Measurements from ENCODE around the gene OR51A2.

OR51A2 gene

GRCh38 chr11:4979036-4979435 is 23.5 kb upstream of the OR51A2 start:
- in situ Hi-C loops (cut with MboI; ENCODE audit: low sequenced_read_pairs, unreplicated experiment): no loop called here
- DNase-seq (ENCODE audit: low spot score): no peak
- TF ChIP-seq CTCF (IDR thresholded peaks at IDR 0.05; ENCODE audit: borderline replicate concordance, control extremely low read depth, extremely low read depth, insufficient read depth, missing control alignments): no peak

- no peak for DNase-seq (ENCODE audit: low spot score)
- no peak for TF ChIP-seq CTCF (IDR thresholded peaks at IDR 0.05; ENCODE audit: borderline replicate concordance, control extremely low read depth, extremely low read depth, insufficient read depth, missing control alignments)
- in situ Hi-C loops (cut with MboI; ENCODE audit: low sequenced_read_pairs, unreplicated experiment): no loop called here
Measured at GRCh38 chr11:4975436-4975835, 19.9 kb upstream of the OR51A2 start.

GRCh38 chr11:4962816-4963215 is 7.3 kb upstream of the OR51A2 start:
- DNase-seq (ENCODE audit: low spot score): no peak
- TF ChIP-seq CTCF (IDR thresholded peaks at IDR 0.05; ENCODE audit: borderline replicate concordance, control extremely low read depth, extremely low read depth, insufficient read depth, missing control alignments): no peak
- in situ Hi-C loops (cut with MboI; ENCODE audit: low sequenced_read_pairs, unreplicated experiment): no loop called here

GRCh38 chr11:4960877-4961276 is 5.4 kb upstream of the OR51A2 start:
- no peak for TF ChIP-seq CTCF (IDR thresholded peaks at IDR 0.05; ENCODE audit: borderline replicate concordance, control extremely low read depth, extremely low read depth, insufficient read depth, missing control alignments)
- in situ Hi-C loops (cut with MboI; ENCODE audit: low sequenced_read_pairs, unreplicated experiment): no loop called here
- no peak for DNase-seq (ENCODE audit: low spot score)

GRCh38 chr11:4957396-4957795 is 1.9 kb upstream of the OR51A2 start:
- TF ChIP-seq CTCF (IDR thresholded peaks at IDR 0.05; ENCODE audit: borderline replicate concordance, control extremely low read depth, extremely low read depth, insufficient read depth, missing control alignments): no peak
- DNase-seq (ENCODE audit: low spot score): no peak
- in situ Hi-C loops (cut with MboI; ENCODE audit: low sequenced_read_pairs, unreplicated experiment): no loop called here

GRCh38 chr11:4947505-4947904 is 8.0 kb downstream of the OR51A2 start, which contains the start of gene OR51A4:
Gene OR51A4, minus strand, starts transcription at chr11:4947605. Its CDS starts 505 bp downstream, at chr11:4947100.
- in situ Hi-C loops (cut with MboI; ENCODE audit: low sequenced_read_pairs, unreplicated experiment): no loop called here
- DNase-seq (ENCODE audit: low spot score): no peak
- TF ChIP-seq CTCF (IDR thresholded peaks at IDR 0.05; ENCODE audit: borderline replicate concordance, control extremely low read depth, extremely low read depth, insufficient read depth, missing control alignments): no peak

- in situ Hi-C loops (cut with MboI; ENCODE audit: low sequenced_read_pairs, unreplicated experiment): no loop called here
- no peak for DNase-seq (ENCODE audit: low spot score)
Measured at GRCh38 chr11:4936745-4937144, 18.8 kb downstream of the OR51A2 start.

More at GRCh38 chr11:4936745-4937144, 18.8 kb downstream of the OR51A2 start:
- no peak for TF ChIP-seq CTCF (IDR thresholded peaks at IDR 0.05; ENCODE audit: borderline replicate concordance, control extremely low read depth, extremely low read depth, insufficient read depth, missing control alignments)
